ENCODE results near the gene PCSK2.

- TF ChIP-seq POLR2A (IDR thresholded peaks at IDR 0.05; ENCODE audit: low read length) (no peak), GATA1 (IDR thresholded peaks at IDR 0.05; ENCODE audit: low read depth, low read length) (no peak)
Observed at GRCh38 chr20:17315407-17316231, 88.8 kb downstream of the PCSK2 start.

Measured in erythroblast (primary cell).